CD4-positive, alpha-beta T cell treated with Interleukin-4 for 1 hour (primary cell): ENCODE measurements around the gene NUDCD3.

ENCODE experiments used
- DNase-seq, 2 donors: peaks; one replicate each; pipeline ENCODE4 v3.0.0-alpha.2; 2020 to 2022

Gene NUDCD3

DNA sequence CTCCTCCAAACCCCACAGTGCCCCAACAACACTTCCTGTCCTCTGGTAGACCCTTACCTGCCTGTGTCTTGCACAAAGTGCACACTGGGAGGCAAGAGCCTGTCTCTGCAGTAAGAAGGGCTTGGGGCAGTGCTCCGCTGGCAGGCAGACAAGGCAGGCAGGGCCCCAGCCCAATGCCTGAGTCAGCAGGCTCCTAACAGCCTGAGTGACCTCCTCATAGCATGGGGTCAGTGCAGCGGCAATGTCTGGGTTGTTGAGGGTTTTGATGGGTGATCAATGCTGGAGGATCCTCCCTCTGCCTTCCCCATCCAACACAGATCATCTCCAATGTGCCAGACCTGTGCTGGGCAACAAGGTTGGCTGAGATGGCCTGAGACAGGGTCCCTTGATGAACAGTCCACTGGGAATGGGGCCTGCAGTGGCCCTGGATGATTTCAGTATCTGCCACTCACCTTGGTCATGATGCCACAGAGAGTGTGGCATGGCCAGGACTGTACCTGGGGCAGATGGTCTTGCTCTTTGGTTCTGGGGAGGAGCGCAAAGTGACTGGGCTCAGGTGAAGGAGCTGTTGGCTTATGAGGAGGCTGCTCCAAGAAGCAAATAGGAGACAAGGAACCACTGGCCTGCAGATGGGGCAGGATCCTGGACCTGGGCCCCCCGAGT lies 109.5 kb downstream of the NUDCD3 start:
- DNase-seq, result no peak

- no peak for DNase-seq
These were observed 110.1 kb downstream of the NUDCD3 start for GRCh38 chr7:44380189-44380830.

- DNase-seq, result no peak
These were observed 110.9 kb downstream of the NUDCD3 start for GRCh38 chr7:44379366-44380188.

- DNase-seq, result no peak
These were observed 111.7 kb downstream of the NUDCD3 start for GRCh38 chr7:44378744-44379143.

GRCh38 chr7:44377681-44378421 lies 112.6 kb downstream of the NUDCD3 start:
- no peak for DNase-seq

GRCh38 chr7:44377134-44377463 lies 113.4 kb downstream of the NUDCD3 start:
- DNase-seq, result no peak

- DNase-seq, result no peak
These were observed 113.9 kb downstream of the NUDCD3 start for GRCh38 chr7:44376429-44377133.

- DNase-seq, result no peak
These were observed 114.5 kb downstream of the NUDCD3 start for GRCh38 chr7:44375926-44376342.

DNA sequence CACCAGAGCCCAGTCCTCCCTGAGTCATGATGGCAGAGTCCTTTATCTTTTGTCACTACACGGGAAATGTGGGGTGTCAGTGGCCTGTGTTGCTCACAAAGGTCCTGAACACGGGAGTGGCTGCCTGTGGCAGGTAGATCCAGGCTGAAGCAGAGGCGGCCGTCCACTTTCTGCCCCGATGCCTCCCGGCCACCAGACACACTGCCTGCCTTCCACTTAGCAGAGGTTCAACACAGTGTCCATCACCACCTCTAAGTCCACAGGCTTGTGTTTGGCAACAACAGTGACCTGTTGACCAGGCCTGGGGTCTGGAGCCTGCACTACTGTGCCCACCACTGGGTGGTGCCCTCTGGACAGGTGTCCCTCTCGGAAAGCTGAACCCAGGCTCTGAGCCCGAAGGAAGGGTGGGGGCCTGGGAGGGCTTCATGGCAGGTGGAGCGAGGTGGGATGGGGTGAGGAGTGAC lies 115.2 kb downstream of the NUDCD3 start:
- no peak for DNase-seq

DNA sequence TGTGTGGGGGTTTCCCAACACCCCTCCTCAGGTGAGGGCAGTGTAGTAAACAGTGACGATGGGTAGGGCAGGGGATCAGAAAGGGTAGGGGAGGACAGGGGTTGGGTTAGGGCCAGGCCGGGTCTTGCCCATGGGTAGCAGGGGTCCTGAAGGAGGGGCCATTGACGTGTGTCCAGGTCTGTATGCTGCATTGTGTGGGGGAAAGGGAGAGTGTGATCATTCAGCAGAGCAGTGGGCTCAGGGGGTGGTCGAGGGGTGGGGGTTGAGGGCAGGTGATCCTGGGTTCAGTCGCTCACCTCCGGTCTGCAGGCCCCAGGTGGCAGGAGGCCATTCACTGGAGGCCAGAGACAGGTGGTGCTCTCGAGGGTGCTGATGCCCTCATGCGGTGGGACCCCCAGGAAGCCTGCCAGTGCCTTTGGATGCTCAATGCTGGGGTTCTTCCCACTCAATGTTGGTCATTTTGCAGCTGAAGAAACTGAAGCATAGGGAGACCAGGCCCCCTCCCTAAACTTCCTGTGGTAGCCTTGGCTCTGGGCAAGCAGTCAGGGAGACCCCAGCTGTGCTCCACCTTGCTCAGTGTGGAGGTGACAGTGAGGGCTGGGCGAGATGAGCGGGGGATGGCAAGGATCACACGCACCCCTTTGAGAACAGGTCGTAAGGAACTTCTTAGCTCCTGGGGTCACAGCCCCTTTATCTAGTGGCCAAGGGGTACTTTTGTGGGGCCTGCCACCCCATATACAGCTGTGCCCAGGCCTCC lies 116.3 kb downstream of the NUDCD3 start:
- DNase-seq, result no peak

GRCh38 chr7:44373418-44373740 lies 117.1 kb downstream of the NUDCD3 start:
- no peak for DNase-seq

DNA sequence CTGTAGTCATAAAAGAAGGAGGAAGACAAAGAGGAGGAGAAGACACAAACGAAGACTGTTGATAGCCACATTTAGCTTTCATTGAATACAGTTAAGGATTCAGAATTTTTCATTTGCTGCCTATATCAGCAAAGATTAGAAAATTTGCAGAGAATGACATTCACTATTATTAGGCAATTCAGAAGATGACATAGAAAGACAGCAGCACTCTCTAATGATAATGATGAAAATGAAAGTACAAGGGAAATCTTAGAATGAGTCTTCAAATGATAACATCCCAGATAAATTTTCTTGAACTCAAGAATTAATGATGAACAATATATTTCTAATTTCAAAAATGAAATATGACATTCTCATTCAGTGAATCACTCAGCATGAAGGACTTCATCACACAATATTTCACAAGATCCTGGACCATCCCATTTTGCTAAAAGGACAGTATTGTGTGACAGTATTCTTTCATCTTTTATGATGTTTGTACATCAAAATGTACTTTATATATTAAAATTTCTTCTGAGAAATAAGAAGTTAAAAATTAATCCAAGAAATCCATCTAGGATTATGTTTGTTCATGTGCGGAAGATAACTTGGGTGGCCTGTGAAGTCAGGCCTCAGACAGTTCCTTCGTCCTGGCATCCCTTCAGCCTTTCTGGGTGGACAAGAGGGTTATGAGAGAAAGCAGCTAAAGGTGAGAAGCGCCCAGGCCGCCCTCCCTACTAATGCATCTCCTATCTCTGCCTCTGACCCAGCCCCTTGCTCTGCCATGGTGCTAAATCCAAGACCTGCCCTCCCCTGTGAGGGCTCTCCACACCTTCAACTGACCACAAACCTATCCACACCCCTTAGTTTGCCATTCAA lies 117.7 kb downstream of the NUDCD3 start:
- DNase-seq, result no peak

DNA sequence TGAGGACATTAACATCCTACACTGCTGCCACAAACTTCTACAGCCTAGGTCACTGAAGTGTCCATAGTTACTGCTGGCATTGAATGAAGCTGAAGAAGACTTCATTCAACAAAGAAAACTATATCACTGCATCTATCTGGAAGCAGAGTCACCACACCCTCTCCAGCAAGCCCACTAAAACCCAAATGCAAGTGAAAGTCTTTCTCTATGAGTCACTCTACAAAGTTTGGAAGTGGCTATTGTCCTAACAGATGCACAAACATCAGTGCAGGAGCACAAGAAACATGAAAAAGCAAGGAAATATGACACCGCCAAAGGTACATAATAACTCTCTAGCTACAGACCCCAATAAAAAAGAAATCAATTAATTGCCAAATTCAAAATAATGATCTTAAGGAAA lies 121.6 kb downstream of the NUDCD3 start:
- DNase-seq, result no peak

DNA sequence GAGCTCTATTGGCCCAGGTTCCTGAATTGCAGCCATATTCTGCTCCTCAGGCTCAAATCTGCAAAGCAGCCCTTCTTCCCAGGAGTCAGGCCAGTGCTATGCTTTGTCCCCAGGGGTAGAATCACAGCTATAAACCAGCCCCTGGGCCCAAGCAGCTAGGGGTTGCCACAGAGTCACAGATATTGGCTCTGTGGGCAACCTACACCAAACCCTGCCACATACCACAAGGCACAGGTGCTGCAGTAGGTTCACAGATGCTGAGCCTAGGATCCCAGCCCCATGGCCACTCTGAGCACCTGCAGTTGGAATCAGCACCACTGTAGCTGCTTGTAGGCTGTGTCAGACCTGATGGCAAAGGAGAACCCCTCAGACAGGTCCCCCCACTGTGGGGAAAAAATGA lies 122.0 kb downstream of the NUDCD3 start:
- no peak for DNase-seq

DNA sequence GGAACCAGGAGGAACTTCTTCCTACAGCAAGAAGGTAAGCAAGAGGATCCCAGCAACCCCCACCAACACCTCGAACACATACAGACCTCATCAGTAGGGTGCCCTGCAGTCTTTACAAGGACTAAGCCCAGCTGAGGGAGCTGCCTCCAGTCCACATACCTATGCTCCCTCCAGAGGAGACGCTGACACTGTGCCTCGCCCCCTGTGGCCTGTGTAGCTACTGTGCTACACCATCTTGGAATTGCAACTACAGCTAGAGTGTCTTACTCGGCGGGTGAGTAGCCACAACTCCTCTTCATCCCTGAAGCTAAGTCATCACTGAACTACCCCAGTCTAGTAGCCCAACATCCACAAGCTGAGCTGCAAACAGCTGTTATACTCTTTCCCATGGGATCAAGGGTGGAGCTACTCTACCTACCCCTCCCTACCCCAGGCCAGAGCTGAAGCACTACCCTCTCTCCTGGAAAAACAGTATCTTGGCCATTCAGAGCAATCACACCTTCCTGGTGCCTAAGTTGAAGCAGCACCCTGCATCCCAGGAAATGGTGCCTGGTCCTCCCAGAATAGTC lies 122.9 kb downstream of the NUDCD3 start:
- no peak for DNase-seq

DNA sequence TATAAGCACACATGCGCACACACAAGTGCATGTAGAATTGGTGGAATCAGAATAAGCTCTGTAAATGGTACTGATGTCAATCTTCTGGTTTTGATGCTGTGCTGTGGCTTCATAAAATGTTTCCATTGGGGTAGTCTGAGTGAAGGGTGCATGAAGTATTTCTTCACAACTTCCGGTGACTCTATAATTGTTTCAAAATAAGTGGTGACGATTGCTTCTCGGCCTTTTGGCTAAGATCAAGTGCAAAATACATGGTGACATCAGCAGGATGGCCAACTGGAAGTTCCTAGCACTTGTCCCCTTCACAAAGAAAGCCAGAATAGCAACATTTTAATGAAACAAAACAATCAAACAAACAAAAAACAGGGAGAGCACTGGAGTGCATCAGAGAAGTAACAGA lies 123.5 kb downstream of the NUDCD3 start:
- DNase-seq, result no peak

DNA sequence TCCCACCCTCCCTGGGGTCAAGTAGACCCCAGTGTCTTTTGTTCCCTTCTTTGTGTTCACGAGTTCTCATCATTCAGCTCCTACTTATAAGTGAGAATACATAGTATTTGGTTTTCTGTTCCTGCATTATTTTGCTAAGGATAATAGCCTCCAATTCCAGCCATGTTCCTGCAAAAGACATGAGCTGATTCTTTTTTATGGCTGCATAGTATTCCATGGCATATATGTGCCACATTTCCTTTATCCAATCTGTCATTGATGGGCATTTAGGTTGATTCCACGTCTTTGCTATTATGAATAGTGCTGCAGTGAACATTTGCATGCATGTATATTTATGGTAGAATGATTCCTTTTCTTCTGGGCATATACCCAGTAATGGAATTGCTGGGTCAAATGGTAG lies 136.8 kb downstream of the NUDCD3 start:
- no peak for DNase-seq

GRCh38 chr7:44348851-44349781 lies 141.3 kb downstream of the NUDCD3 start:
- DNase-seq, result no peak

- DNase-seq, result no peak
These were observed 142.2 kb downstream of the NUDCD3 start for GRCh38 chr7:44348300-44348699.
